A549 (cell line): ENCODE results near the gene CA10. TPM values are rescaled to one million over a fixed set of nuclear protein-coding genes. Genes with fewer than 3 reads are reported as not detected.
A peak's percentile ranks its signal among the peaks of the same experiment; 100 is the strongest.

Experiments used
- ATAC-seq, 2 experiments: fragments of 200-7000 bp in 1 of 2; fragments of >200 bp in 1 of 2; cut with Nextera tagmentation in 1 of 2; cut with Tn5 transposase in 1 of 2; 3 replicates each; pipeline versions ENCODE4 v1.8.0 to v1.9.1; 2018 to 2020; ENCODE audit warnings: mild to moderate bottlenecking in 1 of 2, moderate library complexity in 1 of 2
- CTCF ChIA-PET: fragments of 300-600 bp; sonication (Branson Sonifier 250); formaldehyde crosslinking; extraction: SDS; loops from one replicate; lab custom pipeline; 2021; ENCODE audit warnings: antibody characterized with exemption, inconsistent platforms; lab: Yijun Ruan, JAX
- POLR2A ChIA-PET: fragments of 350-600 bp; formaldehyde crosslinking; extraction: SDS; loops from one replicate; lab custom pipeline; 2021; ENCODE audit warnings: antibody characterized with exemption, inconsistent platforms; lab: Yijun Ruan, JAX
- DNase-seq, 2 experiments: peaks; one replicate each; pipeline versions ENCODE4 v3.0.0 to v3.0.0-alpha.2; 2011 to 2016; ENCODE audit warnings: low read depth in 1 of 2, low spot score in 1 of 2
- FAIRE-seq: peaks from 2 replicates; lab custom pipeline; 2011; peaks lifted over from hg19 to GRCh38; lab: Jason Lieb, UNC
- H3K27ac ChIP-seq, 2 experiments: fragments of >200 bp; sonication (Bioruptor Twin); formaldehyde crosslinking; 3 replicates each; pipeline ENCODE4 v1.5.1; 2016 to 2017
- H3K4me1 ChIP-seq: fragments of >200 bp; sonication (Bioruptor Twin); formaldehyde crosslinking; 3 replicates; pipeline ENCODE4 v1.6.1; 2016
- H3K4me2 ChIP-seq: fragments of >200 bp; sonication (Bioruptor Twin); formaldehyde crosslinking; 3 replicates; pipeline ENCODE4 v1.6.1; 2016
- H3K4me3 ChIP-seq: fragments of >200 bp; sonication (Bioruptor Twin); formaldehyde crosslinking; 3 replicates; pipeline ENCODE4 v1.5.1; 2016
- H3K9me3 ChIP-seq: fragments of >200 bp; sonication (Bioruptor Twin); formaldehyde crosslinking; 3 replicates; pipeline ENCODE4 v1.6.1; 2016
- BCL3 ChIP-seq: fragments of >200 bp; sonication (Bioruptor Twin); formaldehyde crosslinking; IDR thresholded peaks from 3 replicates; pipeline ENCODE4 v1.6.1; 2016
- BHLHE40 ChIP-seq: IDR thresholded peaks from 2 replicates; pipeline ENCODE4 v1.6.1; 2012; ENCODE audit warnings: low read depth, low read length, inconsistent platforms
- CEBPB ChIP-seq, 2 experiments: fragments of >200 bp in 1 of 2; sonication (Bioruptor Twin) in 1 of 2; formaldehyde crosslinking in 1 of 2; IDR thresholded peaks; 2 replicates each; pipeline ENCODE4 v1.6.1; 2012 to 2016
- E2F6 ChIP-seq: IDR thresholded peaks from 2 replicates; pipeline ENCODE4 v1.6.1; 2012; ENCODE audit warnings: low read depth, borderline replicate concordance
- EHF ChIP-seq: fragments of 250-450 bp; sonication (Bioruptor Pico); IDR thresholded peaks from 2 replicates; pipeline ENCODE4 v1.5.0; 2020; ENCODE audit warnings: mild to moderate bottlenecking
- EHMT2 ChIP-seq: fragments of 200-600 bp; sonication (generic); IDR thresholded peaks from 2 replicates; pipeline ENCODE4 v1.6.1; 2016; ENCODE audit warnings: antibody characterized with exemption, low read depth, mild to moderate bottlenecking, moderate library complexity
- ESRRA ChIP-seq: fragments of 150-350 bp; IDR thresholded peaks from 2 replicates; pipeline ENCODE4 v1.6.1; 2014; ENCODE audit warnings: mild to moderate bottlenecking, low read length, borderline replicate concordance
- HDAC2 ChIP-seq: fragments of 200-600 bp; sonication (generic); IDR thresholded peaks from 2 replicates; pipeline ENCODE4 v1.6.1; 2016
- HOXB13 ChIP-seq: fragments of 250-450 bp; sonication (Bioruptor Pico); IDR thresholded peaks from 2 replicates; pipeline ENCODE4 v1.5.0; 2020; ENCODE audit warnings: low read depth, mild to moderate bottlenecking, moderate library complexity
- JUN ChIP-seq, 2 experiments: fragments of >200 bp; sonication (Bioruptor Twin); formaldehyde crosslinking; IDR thresholded peaks; 2 replicates in 1 of 2; 3 replicates in 1 of 2; pipeline ENCODE4 v1.6.1; 2016 to 2017
- JUNB ChIP-seq: fragments of >200 bp; sonication (Bioruptor Twin); formaldehyde crosslinking; IDR thresholded peaks from 2 replicates; pipeline ENCODE4 v1.6.1; 2016
- MAX ChIP-seq: IDR thresholded peaks from 2 replicates; pipeline ENCODE4 v1.6.1; 2012
- MYC ChIP-seq: IDR thresholded peaks from 2 replicates; pipeline ENCODE4 v1.6.1; 2012; ENCODE audit warnings: mild to moderate bottlenecking, inconsistent platforms, low read length, improper control_type of control experiment, borderline replicate concordance
- NR3C1 ChIP-seq: fragments of >200 bp; sonication (Bioruptor Twin); formaldehyde crosslinking; IDR thresholded peaks from 3 replicates; pipeline ENCODE4 v1.6.1; 2017
- PBX3 ChIP-seq: IDR thresholded peaks from 2 replicates; pipeline ENCODE4 v1.6.1; 2012
- PHF8 ChIP-seq: fragments of 200-600 bp; sonication (generic); IDR thresholded peaks from 2 replicates; pipeline ENCODE4 v1.6.1; 2016; ENCODE audit warnings: low read depth, mild to moderate bottlenecking, antibody characterized with exemption, moderate library complexity, borderline replicate concordance
- POLR2AphosphoS2 ChIP-seq: conservative IDR thresholded peaks from 2 replicates; pipeline ENCODE4 v1.6.1; 2012; ENCODE audit warnings: low read length, improper control_type of control experiment, inconsistent platforms
- RFX5 ChIP-seq: fragments of 450-650 bp; IDR thresholded peaks from 2 replicates; pipeline ENCODE4 v1.7.1; 2014; ENCODE audit warnings: antibody characterized with exemption, mild to moderate bottlenecking, moderate library complexity
- RNF2 ChIP-seq: fragments of 200-600 bp; sonication (generic); IDR thresholded peaks from 2 replicates; pipeline ENCODE4 v1.6.1; 2016; ENCODE audit warnings: low read depth, mild to moderate bottlenecking, antibody characterized with exemption, moderate library complexity, borderline replicate concordance
- ZFP36 ChIP-seq: fragments of 450-650 bp; IDR thresholded peaks from 2 replicates; pipeline ENCODE4 v1.6.1; 2014; ENCODE audit warnings: borderline replicate concordance; ENCODE audit not compliant: partially characterized antibody
- WGBS: methylation state at CpG from one replicate; pipeline ENCODE4 v1.1.6; 2017; ENCODE audit errors: missing lambda C conversion rate; 5-methylcytosine and 5-hydroxymethylcytosine counted together
- polyA plus RNA-seq, 4 experiments: library from polyadenylated mRNA; depleted of rRNA in 3 of 4; stranded (reverse); fragments of >200 nt; fragmentation: RNase III in 1 of 4; extraction: RNeasy Plus Mini Kit Qiagen cat#74134 plus additional on column Dnase treatment in 1 of 4; gene quantifications; 2 replicates in 3 of 4; 3 replicates in 1 of 4; pipeline ENCODE4 v1.2.3, GENCODE V29; 2011 to 2017
- TF ChIP-seq, protein P1 (sequence below): fragments of 250-450 bp; sonication (Bioruptor Pico); IDR thresholded peaks from 2 replicates; pipeline ENCODE4 v1.5.0; 2020; ENCODE audit warnings: low read depth, mild to moderate bottlenecking, moderate library complexity
- TF ChIP-seq, protein P2 (sequence below): fragments of 200-600 bp; sonication (generic); IDR thresholded peaks from 2 replicates; pipeline ENCODE4 v1.6.1; 2016; ENCODE audit warnings: antibody characterized with exemption, mild to moderate bottlenecking, moderate library complexity

Gene CA10
- polyA plus RNA-seq, 2 of the 4 experiments (the other 2 are of a cell fraction) = not detected

DNA sequence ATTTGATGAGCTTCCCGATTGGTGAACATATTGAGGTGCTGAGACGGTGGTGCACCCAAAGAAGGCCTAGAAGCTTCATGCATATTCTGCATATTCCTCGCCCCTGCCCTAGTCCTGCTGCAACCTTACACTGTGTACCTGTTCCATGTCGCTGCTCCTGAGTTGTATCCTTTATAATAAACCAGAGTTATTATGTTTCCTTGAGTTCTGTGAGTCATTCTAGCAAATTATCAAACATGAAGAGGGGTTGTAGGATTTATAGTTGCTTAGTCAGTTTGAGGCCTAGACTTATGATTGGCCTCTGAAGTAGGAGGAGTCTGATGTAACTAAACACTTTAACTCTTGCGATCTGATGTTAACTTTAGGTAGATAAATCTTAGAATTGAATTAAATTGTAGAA is 436.8 kb downstream of the CA10 start:
- WGBS = 38% methylated on average over 5 of the region's 5 CpGs
- ATAC-seq = no peak
- no peak for DNase-seq
- Histone ChIP-seq H3K9me3 (no peaks in the 10 kb centered on the region), H3K4me1 (no peaks in the 10 kb centered on the region), H3K4me3 (no peak overlapping the region), H3K4me2 (no peak overlapping the region), H3K27ac (no peak overlapping the region)
- POLR2A ChIA-PET = no interaction called here
- CTCF ChIA-PET = interaction anchor here (1.1 to 1.9 kb wide), 2 partner anchors 14 to 43 kb away, joined by 4 to 8 read pairs; no protein-coding TSS in a partner anchor
- FAIRE-seq = no peak
- TF ChIP-seq PHF8 = no peak
- TF ChIP-seq JUNB = no peak
- no peak for TF ChIP-seq BHLHE40
- no peak for TF ChIP-seq BCL3

DNA sequence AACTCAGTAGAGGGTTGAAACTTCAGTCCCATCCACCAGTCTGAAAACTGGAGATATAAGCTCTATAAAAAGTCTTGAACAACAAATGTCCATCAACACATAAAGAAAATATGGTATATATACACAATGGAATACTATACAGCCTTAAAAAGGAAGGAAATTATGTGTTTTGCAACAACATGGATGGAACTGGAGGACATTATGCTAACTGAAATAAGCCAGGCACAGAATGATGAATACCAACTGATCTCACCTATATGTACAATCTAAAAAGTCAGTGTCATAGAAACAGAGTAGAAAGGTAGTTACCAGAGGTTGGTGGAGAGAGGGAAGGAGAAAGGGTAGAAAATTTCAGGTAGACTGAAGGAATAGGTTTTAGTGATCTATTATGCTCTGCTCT is 438.1 kb downstream of the CA10 start:
- DNase-seq (no peak), FAIRE-seq (peak; percentile 49), ATAC-seq (no peak)
- H3K4me3 ChIP-seq = no peak overlapping the region
- H3K27ac ChIP-seq = no peak overlapping the region
- TF ChIP-seq ESRRA (no peak), MAX (no peak), MYC (no peak), CEBPB (IDR thresholded peaks at IDR 0.05) (no peak), E2F6 (no peak), ZFP36 (no peak), RFX5 (no peak), RNF2 (no peak), HOXB13 (CRISPR knock-in tag) (no peak), EHF (no peak), BHLHE40 (no peak), HDAC2 (no peak), EHMT2 (no peak), NR3C1 (no peak), JUN (IDR thresholded peaks at IDR 0.05) (no peak), POLR2AphosphoS2 (no peak), PBX3 (no peak)
- TF ChIP-seq, protein P1, sequence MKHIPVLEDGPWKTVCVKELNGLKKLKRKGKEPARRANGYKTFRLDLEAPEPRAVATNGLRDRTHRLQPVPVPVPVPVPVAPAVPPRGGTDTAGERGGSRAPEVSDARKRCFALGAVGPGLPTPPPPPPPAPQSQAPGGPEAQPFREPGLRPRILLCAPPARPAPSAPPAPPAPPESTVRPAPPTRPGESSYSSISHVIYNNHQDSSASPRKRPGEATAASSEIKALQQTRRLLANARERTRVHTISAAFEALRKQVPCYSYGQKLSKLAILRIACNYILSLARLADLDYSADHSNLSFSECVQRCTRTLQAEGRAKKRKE (CRISPR knock-in tag) = no peak
- TF ChIP-seq, protein P2, sequence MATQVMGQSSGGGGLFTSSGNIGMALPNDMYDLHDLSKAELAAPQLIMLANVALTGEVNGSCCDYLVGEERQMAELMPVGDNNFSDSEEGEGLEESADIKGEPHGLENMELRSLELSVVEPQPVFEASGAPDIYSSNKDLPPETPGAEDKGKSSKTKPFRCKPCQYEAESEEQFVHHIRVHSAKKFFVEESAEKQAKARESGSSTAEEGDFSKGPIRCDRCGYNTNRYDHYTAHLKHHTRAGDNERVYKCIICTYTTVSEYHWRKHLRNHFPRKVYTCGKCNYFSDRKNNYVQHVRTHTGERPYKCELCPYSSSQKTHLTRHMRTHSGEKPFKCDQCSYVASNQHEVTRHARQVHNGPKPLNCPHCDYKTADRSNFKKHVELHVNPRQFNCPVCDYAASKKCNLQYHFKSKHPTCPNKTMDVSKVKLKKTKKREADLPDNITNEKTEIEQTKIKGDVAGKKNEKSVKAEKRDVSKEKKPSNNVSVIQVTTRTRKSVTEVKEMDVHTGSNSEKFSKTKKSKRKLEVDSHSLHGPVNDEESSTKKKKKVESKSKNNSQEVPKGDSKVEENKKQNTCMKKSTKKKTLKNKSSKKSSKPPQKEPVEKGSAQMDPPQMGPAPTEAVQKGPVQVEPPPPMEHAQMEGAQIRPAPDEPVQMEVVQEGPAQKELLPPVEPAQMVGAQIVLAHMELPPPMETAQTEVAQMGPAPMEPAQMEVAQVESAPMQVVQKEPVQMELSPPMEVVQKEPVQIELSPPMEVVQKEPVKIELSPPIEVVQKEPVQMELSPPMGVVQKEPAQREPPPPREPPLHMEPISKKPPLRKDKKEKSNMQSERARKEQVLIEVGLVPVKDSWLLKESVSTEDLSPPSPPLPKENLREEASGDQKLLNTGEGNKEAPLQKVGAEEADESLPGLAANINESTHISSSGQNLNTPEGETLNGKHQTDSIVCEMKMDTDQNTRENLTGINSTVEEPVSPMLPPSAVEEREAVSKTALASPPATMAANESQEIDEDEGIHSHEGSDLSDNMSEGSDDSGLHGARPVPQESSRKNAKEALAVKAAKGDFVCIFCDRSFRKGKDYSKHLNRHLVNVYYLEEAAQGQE = no peak
- CTCF ChIA-PET = no interaction called here
- H3K4me1 ChIP-seq = no peaks in the 10 kb centered on the region
- no peaks in the 10 kb centered on the region for H3K9me3 ChIP-seq
- H3K4me2 ChIP-seq = no peak overlapping the region
- POLR2A ChIA-PET = no interaction called here
